Suppressor macrophage treated with lipopolysaccharide for 4 hours (primary cell): ENCODE data around the gene LHX2.
A peak's percentile ranks its signal among the peaks of the same experiment; 100 is the strongest.

Experiments
- DNase-seq: peaks from one replicate; pipeline ENCODE4 v3.0.0-alpha.2; 2020

Gene LHX2

DNA sequence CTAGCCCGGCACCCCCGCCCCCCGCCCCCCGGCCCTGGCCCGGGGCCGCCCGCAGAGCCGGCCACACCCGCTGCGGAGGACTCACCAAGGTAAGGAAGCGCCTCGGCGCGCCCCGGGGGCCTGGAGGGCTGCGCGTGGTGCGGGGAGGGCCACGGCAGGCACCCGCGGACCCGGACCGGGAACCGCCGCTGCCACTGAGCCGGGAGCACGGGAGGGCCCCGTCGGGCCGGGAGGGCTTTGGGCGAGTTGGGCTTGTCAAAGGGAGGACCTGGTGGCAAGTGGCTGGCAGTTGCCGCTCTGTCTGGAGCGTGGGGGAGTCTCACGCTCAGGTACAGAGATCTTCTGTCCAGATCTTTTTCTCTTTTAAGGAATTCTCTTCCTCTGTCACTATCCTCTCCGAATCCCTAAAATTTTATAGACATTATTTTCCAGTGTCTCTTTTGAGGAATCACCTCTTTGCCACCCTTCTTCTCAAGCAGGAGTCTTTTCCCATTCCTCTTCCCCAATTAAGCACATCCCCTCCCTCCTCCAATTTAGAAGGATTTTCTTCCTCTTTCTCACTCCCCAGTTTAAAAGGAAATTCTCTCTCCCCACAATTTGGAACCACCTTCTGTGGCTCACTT is 11.3 kb upstream of the LHX2 start:
- no peak for DNase-seq

GRCh38 chr9:124000784-124001457 is 10.6 kb upstream of the LHX2 start:
- no peak for DNase-seq

GRCh38 chr9:124001458-124001799 is 10.1 kb upstream of the LHX2 start:
- DNase-seq, result no peak

GRCh38 chr9:124001866-124002525 is 9.6 kb upstream of the LHX2 start:
- no peak for DNase-seq

- no peak for DNase-seq
Measured at GRCh38 chr9:124003636-124004349, 7.8 kb upstream of the LHX2 start.

DNA sequence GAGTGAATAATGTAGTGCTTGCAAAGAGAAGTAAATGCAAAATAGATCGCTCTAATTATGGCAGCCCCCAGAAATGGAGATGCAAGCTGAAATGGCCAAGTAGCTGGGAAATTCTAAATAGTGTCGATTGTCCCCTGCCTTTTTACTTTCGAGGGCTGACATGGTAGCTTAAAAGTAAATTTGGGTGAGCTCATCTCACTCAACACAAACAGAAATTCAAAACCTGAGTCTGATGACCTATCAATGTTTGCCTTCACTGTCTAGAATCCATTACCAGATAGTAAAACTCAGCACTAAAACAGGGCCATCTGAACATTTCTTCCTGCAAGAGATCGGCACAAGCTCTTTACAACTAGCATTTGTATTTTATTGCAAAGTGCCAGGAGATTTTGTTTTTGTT is 7.0 kb upstream of the LHX2 start:
- DNase-seq, result no peak

DNA sequence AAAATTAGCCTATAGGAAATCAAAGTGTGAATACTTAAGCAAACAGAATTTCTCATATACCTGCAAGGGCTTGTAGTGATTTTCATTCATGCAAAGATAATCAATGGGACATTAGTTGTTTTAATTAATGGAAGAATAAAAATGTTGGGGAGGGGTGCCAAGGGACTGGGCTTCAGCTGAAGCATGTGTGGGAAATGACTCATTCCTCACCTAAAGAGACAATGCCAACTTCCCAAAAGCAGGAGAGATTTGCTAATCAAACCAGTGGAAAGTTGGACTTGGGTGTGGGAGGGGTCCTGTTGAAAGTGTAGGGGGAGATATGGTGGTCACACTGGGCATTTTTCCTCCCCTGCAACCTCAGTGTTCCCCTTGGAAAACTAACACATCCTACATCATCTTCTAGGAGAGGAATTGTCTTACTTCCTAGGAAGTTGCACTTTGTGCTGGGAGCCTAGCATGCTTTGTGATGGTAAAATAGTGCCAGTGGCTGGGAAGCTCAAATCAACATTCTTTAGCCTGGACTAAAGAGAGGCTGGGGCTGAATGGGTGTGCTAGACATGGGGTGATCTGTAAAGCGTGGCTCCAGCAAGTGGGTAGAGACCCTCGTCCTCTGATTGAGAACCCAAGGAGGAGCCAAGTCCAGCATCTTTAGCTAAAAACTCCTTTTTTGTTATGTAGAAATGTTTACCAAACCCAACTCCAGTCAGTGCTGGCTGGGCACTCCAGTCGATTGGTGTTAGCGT is 6.4 kb upstream of the LHX2 start:
- DNase-seq, result no peak

- peak; percentile 76 for DNase-seq
Measured at GRCh38 chr9:124006448-124007361, 4.9 kb upstream of the LHX2 start.

DNA sequence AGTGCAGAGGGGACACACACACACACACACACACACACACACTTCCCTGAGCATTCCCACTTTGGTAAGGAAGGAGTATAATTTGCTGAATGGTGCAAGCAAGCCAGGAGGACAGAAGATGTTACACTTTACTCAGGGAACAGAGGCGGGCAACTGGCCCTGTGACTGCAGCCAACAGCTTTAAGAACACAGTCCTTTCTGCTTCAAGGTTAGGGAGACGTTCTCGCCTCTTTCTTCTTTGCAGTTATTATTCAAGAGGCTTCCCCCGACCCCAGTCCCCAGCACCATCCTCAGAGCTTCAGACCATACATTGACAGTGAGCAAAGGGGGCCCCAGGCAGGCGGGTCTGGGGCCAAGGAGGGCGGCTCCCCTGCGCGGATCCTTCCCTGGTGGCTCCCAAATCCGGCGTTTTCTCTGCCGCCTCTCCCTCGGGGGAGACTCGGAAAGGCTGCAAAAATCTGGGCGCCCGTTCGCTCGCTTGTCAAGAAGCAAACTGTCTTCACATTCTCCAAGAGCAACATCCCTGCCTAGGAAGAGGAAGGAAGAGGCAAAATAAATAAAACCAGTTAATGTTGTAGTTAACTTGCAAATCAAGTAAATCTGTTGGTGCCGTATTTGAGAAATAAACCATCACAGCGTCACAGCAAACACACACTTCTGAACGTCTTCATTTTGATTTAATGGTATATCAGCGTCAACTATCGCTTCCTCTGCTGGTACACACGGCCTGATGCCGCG is 3.8 kb upstream of the LHX2 start:
- DNase-seq, result no peak

- no peak for DNase-seq
Measured at GRCh38 chr9:124008303-124008693, 3.3 kb upstream of the LHX2 start.

- no peak for DNase-seq
Measured at GRCh38 chr9:124008694-124009530, 2.7 kb upstream of the LHX2 start.

- no peak for DNase-seq
Measured at GRCh38 chr9:124009531-124010217, 1.9 kb upstream of the LHX2 start.

DNA sequence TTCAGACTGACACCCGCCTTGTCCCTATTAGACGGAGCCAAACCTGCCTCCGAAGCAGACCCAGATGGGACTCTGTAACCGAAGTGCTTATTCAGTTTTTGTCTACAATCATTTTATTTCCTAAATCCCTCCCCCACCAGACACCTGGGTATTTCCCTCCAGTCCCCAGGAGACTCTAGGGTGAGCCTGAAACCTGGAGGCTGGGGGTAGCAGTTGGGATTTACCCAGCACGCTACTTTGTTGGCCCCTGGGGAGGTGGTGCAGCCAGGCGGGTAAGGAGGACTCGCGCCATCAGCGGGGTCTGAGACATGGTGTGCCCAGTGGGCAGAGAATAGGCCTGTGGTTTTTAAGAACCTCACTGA is 1.3 kb upstream of the LHX2 start:
- DNase-seq, result no peak

DNA sequence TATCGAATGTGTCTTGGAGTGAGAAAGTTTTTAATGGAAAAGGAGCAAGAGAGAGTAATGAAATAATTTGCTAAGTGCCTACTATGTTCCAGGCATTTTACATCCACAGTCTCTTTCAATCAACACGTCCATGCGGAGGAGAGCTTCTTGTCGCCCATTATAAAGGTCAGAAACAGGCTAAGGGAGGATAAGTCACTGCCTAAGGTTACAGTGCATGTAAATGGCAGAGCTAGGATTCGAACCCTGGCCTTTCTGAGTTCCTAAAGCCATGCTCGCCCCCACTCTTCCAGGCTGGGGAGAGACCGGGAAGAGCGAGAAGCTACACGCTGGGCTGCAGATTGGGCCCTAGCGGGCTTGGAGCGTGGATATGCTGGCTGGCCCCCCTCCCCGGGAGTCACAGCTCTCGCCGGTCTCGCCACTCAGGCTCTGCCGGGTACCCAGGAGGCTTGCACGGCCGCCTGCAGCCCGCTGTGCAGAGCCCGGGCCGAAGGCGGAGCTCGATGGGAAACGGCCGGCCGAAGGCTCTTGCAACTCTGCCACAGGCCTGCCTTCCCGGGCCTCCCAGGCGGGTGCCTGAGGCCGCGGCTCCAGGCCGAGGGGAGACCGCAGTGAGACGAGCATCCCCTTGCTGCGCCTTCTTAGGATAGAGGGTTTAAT is 775 bp upstream of the LHX2 start:
- no peak for DNase-seq

GRCh38 chr9:124012368-124013301 is 1.1 kb downstream of the LHX2 start:
- peak; percentile 64 for DNase-seq

DNA sequence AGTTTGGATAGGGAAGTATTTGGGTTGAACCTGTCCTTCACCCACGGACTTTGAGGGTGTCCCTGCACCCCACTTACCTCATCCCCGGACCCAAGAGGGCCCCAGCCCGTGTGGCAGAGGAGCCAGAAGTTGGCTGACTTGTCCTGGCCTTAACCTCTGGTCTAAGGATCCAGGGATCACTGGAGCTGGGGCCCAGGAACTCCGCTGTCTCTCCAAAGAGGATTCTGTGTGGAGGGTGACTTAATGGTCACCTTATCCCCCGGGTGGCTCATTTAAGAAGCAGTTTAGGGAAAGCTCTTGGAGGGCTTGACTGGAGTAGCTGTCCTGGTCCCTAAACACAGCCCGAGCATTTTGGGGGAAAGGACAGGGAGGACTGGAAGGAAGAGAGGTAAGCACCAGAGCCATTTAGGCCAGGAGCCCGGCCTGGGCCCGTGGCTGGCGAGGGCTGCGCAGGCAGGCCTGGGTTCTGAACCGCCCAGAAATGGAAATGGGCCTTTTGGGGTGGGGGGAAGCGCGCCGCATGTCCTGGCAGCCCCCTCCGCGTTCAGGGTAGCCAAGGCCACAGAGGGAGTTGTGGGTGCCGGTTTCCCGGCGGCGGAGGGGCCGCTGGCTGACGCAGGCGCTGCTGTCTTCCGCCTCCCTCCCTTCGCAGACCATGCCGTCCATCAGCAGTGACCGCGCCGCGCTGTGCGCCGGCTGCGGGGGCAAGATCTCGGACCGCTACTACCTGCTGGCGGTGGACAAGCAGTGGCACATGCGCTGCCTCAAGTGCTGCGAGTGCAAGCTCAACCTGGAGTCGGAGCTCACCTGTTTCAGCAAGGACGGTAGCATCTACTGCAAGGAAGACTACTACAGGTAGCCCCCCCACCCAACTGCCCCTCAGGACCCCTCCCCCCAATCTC is 2.0 kb downstream of the LHX2 start:
- no peak for DNase-seq
